Measurements from ENCODE around the gene DNAJC30.

GRCh38 chr7:73727952-73728351, 44.7 kb upstream of the DNAJC30 start:
- no peak for TF ChIP-seq ATF3 (IDR thresholded peaks at IDR 0.05)
- no peak for TF ChIP-seq HNF4G (IDR thresholded peaks at IDR 0.05)
- TF ChIP-seq TAF1 (conservative IDR thresholded peaks at IDR 0.05) = no peak
- no peak for TF ChIP-seq CTCF (IDR thresholded peaks at IDR 0.05; ENCODE audit: low read depth, low read length, missing input control)
- no peak for TF ChIP-seq FOXA1 (IDR thresholded peaks at IDR 0.05)
- no peak for TF ChIP-seq JUND (IDR thresholded peaks at IDR 0.05)

Data from liver (tissue), 3 donors.